ENCODE data around the gene DKKL1.

DNA sequence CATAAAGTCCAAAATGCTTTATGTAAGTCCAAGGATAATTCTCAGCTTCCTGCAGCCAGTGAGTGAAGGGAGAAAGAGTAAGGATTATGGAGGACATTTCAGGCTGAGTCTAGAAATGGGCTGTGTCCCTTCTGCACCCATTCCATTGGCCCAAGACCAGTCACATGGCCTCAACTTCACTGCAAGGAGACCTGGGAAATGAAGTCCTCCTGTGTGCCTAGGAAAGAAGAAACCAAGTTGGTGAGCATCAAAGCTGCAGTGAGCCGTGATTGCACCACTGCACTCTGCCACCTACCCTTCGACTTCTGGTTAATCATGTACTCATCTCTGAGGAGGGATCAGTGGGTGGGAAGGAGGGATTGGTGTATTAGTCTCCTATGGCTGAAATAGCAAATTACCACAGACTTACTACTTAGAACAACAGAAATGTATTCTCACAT lies 32.0 kb upstream of the DKKL1 start:
- TF ChIP-seq, protein P1, sequence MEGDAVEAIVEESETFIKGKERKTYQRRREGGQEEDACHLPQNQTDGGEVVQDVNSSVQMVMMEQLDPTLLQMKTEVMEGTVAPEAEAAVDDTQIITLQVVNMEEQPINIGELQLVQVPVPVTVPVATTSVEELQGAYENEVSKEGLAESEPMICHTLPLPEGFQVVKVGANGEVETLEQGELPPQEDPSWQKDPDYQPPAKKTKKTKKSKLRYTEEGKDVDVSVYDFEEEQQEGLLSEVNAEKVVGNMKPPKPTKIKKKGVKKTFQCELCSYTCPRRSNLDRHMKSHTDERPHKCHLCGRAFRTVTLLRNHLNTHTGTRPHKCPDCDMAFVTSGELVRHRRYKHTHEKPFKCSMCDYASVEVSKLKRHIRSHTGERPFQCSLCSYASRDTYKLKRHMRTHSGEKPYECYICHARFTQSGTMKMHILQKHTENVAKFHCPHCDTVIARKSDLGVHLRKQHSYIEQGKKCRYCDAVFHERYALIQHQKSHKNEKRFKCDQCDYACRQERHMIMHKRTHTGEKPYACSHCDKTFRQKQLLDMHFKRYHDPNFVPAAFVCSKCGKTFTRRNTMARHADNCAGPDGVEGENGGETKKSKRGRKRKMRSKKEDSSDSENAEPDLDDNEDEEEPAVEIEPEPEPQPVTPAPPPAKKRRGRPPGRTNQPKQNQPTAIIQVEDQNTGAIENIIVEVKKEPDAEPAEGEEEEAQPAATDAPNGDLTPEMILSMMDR (IDR thresholded peaks at IDR 0.05) = no peak
- no peak for TF ChIP-seq POLR2AphosphoS5 (IDR thresholded peaks at IDR 0.05; ENCODE audit: low read depth, low read length)
- no peak for TF ChIP-seq REST (IDR thresholded peaks at IDR 0.05; ENCODE audit: insufficient read depth in 1 of 2, low read depth in 2 of 2, low read length in 1 of 2)
- TF ChIP-seq SIN3A (IDR thresholded peaks at IDR 0.05; ENCODE audit: borderline replicate concordance, insufficient read depth, low read depth, low read length) = no peak

Data from Panc1 (cell line).